Sigmoid colon (tissue), 4 donors: ENCODE results near the gene CTDP1.

Experiments used
- POLR2A ChIP-seq, 2 donors: fragments of 450-650 bp; IDR thresholded peaks; one replicate each; pipeline ENCODE4 v1.6.1; 2016; ENCODE audit warnings: antibody characterized with exemption in 2 of 2, mild to moderate bottlenecking in 2 of 2, moderate library complexity in 2 of 2
- POLR2AphosphoS5 ChIP-seq, 4 donors: sonication (generic); formaldehyde crosslinking; IDR thresholded peaks; one replicate each; pipeline ENCODE4 v1.6.1; 2017; ENCODE audit warnings: antibody characterized with exemption in 4 of 4
- TF ChIP-seq, protein P1 (sequence below), 4 experiments: fragments of 450-650 bp in 3 of 4; fragments of 200-600 bp in 1 of 4; IDR thresholded peaks; one replicate each; pipeline ENCODE4 v1.5.1; 2016 to 2019; ENCODE audit warnings: antibody characterized with exemption in 4 of 4, mild to moderate bottlenecking in 3 of 4, moderate library complexity in 2 of 4

DNA sequence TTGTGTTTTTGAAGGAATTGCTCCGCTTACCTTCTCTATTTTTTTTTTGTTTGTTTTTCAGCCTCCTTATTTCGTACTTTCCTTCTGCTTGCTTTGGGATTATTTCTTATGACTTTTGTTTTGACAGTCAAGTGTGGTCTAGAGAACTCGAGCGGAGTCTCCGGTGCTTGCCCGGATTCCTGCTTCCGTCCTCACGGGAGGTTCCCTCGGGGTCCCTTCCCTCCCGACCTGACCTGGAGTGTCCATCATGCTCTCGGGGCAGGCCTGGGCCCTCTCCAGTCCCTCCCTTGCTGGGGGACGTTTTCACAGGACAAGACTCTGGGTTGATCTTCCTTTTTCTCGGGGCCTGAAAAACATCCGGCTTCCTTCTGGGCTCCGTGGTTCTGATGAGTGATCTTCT, 45.9 kb downstream of the CTDP1 start:
- TF ChIP-seq, protein P1, sequence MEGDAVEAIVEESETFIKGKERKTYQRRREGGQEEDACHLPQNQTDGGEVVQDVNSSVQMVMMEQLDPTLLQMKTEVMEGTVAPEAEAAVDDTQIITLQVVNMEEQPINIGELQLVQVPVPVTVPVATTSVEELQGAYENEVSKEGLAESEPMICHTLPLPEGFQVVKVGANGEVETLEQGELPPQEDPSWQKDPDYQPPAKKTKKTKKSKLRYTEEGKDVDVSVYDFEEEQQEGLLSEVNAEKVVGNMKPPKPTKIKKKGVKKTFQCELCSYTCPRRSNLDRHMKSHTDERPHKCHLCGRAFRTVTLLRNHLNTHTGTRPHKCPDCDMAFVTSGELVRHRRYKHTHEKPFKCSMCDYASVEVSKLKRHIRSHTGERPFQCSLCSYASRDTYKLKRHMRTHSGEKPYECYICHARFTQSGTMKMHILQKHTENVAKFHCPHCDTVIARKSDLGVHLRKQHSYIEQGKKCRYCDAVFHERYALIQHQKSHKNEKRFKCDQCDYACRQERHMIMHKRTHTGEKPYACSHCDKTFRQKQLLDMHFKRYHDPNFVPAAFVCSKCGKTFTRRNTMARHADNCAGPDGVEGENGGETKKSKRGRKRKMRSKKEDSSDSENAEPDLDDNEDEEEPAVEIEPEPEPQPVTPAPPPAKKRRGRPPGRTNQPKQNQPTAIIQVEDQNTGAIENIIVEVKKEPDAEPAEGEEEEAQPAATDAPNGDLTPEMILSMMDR (IDR thresholded peaks at IDR 0.05): no peak
- no peak for TF ChIP-seq POLR2A (IDR thresholded peaks at IDR 0.05)
- no peak for TF ChIP-seq POLR2AphosphoS5 (IDR thresholded peaks at IDR 0.05)
